K562 (cell line): ENCODE measurements around the gene NAA40. TPM values are rescaled to one million over a fixed set of nuclear protein-coding genes. Genes with fewer than 3 reads are reported as not detected.

Experiments
- ATAC-seq: fragments of 200-7000 bp; cut with Tn5 transposase; 3 replicates; pipeline ENCODE4 v1.9.1; 2020; ENCODE audit warnings: moderate library complexity
- BruUV-seq: library from RNA; stranded (reverse); fragments of 400-500 nt; replicated peaks from 2 replicates; lab custom pipeline; 2021; lab: Mats Ljungman, UMichigan
- CTCF ChIA-PET: fragments of 300-600 bp; formaldehyde crosslinking; extraction: SDS; loops from one replicate; lab custom pipeline; 2021; ENCODE audit warnings: low intra/inter-chr PET ratio; lab: Yijun Ruan, JAX
- POLR2A ChIA-PET: fragments of 300-600, 350-650 bp; sonication (Branson Sonifier 250); formaldehyde crosslinking; extraction: SDS; loops from one replicate; lab custom pipeline; 2021; ENCODE audit warnings: antibody characterized with exemption, inconsistent platforms; lab: Yijun Ruan, JAX
- DNase-seq, 4 experiments: peaks; one replicate each; pipeline versions ENCODE4 v3.0.0 to v3.0.0-alpha.2; 2011 to 2018; ENCODE audit warnings: low spot score in 3 of 4, mixed read lengths in 3 of 4; ENCODE audit errors: extremely low read depth in 1 of 4
- FAIRE-seq: peaks from 2 replicates; lab custom pipeline; 2011; peaks lifted over from hg19 to GRCh38; lab: Jason Lieb, UNC
- H2AFZ ChIP-seq: 2 replicates; pipeline ENCODE4 v1.6.0; 2011; ENCODE audit warnings: low read depth, low read length, control low read depth, inconsistent platforms
- H3K27ac ChIP-seq: fragments of 200-600 bp; 3 replicates; pipeline ENCODE4 v1.8.0; 2011; ENCODE audit warnings: low read depth, mild to moderate bottlenecking, control low read depth, inconsistent platforms, low read length, moderate library complexity, mixed read lengths; ENCODE audit errors: extremely low read depth
- H3K27me3 ChIP-seq, 2 experiments: fragments of 300-600 bp in 1 of 2; 2 replicates in 1 of 2; 3 replicates in 1 of 2; pipeline versions ENCODE4 v1.6.0 to v1.8.0; 2011; ENCODE audit warnings: inconsistent platforms in 2 of 2, low read length in 2 of 2, mild to moderate bottlenecking in 1 of 2, mixed read lengths in 1 of 2, moderate library complexity in 1 of 2; ENCODE audit not compliant: control insufficient read depth in 2 of 2, insufficient read depth in 2 of 2
- H3K36me3 ChIP-seq: fragments of 300-600 bp; 3 replicates; pipeline ENCODE4 v1.8.0; 2011; ENCODE audit warnings: mild to moderate bottlenecking, low read length, inconsistent platforms; ENCODE audit not compliant: control insufficient read depth, insufficient read depth
- H3K4me1 ChIP-seq, 2 experiments: fragments of 200-600 bp in 1 of 2; replicated peaks in 1 of 2; 2 replicates in 1 of 2; 3 replicates in 1 of 2; pipeline versions ENCODE4 v1.5.1 to v1.8.0; 2011; ENCODE audit warnings: inconsistent platforms in 2 of 2, low read length in 2 of 2, mild to moderate bottlenecking in 1 of 2, mixed read lengths in 1 of 2, moderate library complexity in 1 of 2; ENCODE audit not compliant: control insufficient read depth in 2 of 2, insufficient read depth in 2 of 2
- H3K4me2 ChIP-seq: 2 replicates; pipeline ENCODE4 v1.6.1; 2011; ENCODE audit warnings: low read length, control low read depth, inconsistent platforms, mixed read lengths; ENCODE audit not compliant: insufficient read depth
- H3K4me3 ChIP-seq: fragments of 200-600 bp; sonication (generic), shearing (Covaris generic); 2 replicates; pipeline ENCODE4 v1.5.1; 2016; ENCODE audit warnings: control low read depth, inconsistent platforms
- H3K79me2 ChIP-seq: fragments of 200-600 bp; 3 replicates; pipeline ENCODE4 v1.8.0; 2011; ENCODE audit warnings: low read length, inconsistent platforms; ENCODE audit not compliant: control insufficient read depth, insufficient read depth
- H3K9ac ChIP-seq, 2 experiments: 2 replicates each; pipeline versions ENCODE4 v1.6.0 to v1.6.1; 2011; ENCODE audit warnings: low read depth in 2 of 2, low read length in 2 of 2, control low read depth in 1 of 2, inconsistent platforms in 1 of 2, mild to moderate bottlenecking in 1 of 2, mixed read lengths in 1 of 2; ENCODE audit not compliant: insufficient read depth in 1 of 2
- H3K9me1 ChIP-seq: one replicate; pipeline ENCODE4 v1.6.0; 2011; ENCODE audit warnings: inconsistent platforms, mild to moderate bottlenecking, low read length, moderate library complexity; ENCODE audit not compliant: control insufficient read depth, insufficient read depth
- H3K9me3 ChIP-seq: replicated peaks from 2 replicates; pipeline ENCODE4 v1.5.1; 2011; ENCODE audit warnings: low read depth, low read length, inconsistent platforms; ENCODE audit not compliant: control insufficient read depth, insufficient read depth
- H4K20me1 ChIP-seq: replicated peaks from 2 replicates; pipeline ENCODE4 v1.6.1; 2011; ENCODE audit warnings: low read length, inconsistent platforms, mixed read lengths; ENCODE audit not compliant: control insufficient read depth, insufficient read depth
- ATF7 ChIP-seq: fragments of 450-650 bp; IDR thresholded peaks from 2 replicates; pipeline ENCODE4 v1.7.1; 2014; ENCODE audit warnings: mild to moderate bottlenecking, moderate library complexity
- DIDO1 ChIP-seq: fragments of 450-650 bp; IDR thresholded peaks from 2 replicates; pipeline ENCODE4 v1.6.1; 2016; ENCODE audit warnings: low read depth, missing biosample characterization, missing genetic modification characterization
- E2F1 ChIP-seq: sonication (generic); formaldehyde crosslinking; IDR thresholded peaks from 2 replicates; pipeline ENCODE4 v1.8.1; 2023; ENCODE audit warnings: mild to moderate bottlenecking, missing genetic modification reagents, moderate library complexity
- EHMT2 ChIP-seq: fragments of 450-650 bp; IDR thresholded peaks from 2 replicates; pipeline ENCODE4 v1.6.1; 2018; ENCODE audit warnings: antibody characterized with exemption
- FOXJ2 ChIP-seq: fragments of 200-800 bp; sonication (Bioruptor generic); IDR thresholded peaks from 2 replicates; pipeline ENCODE4 v1.6.1; 2016; ENCODE audit warnings: missing genetic modification characterization, missing compliant biosample characterization
- HOMEZ ChIP-seq: fragments of 250-450 bp; sonication (Bioruptor Pico); IDR thresholded peaks from 2 replicates; pipeline ENCODE4 v1.4.0; 2020; ENCODE audit warnings: mild to moderate bottlenecking, moderate library complexity
- KLF10 ChIP-seq: fragments of 250-450 bp; sonication (Bioruptor Pico); IDR thresholded peaks from 2 replicates; pipeline ENCODE4 v1.6.1; 2021; ENCODE audit warnings: matching md5 sums
- MAFF ChIP-seq: IDR thresholded peaks from 2 replicates; pipeline ENCODE4 v1.6.1; 2012; ENCODE audit warnings: low read length, improper control_type of control experiment
- MLLT1 ChIP-seq, 2 experiments: fragments of 450-650 bp; IDR thresholded peaks; 2 replicates each; pipeline ENCODE4 v1.6.1; 2016
- NFE2 ChIP-seq: IDR thresholded peaks from 2 replicates; pipeline ENCODE4 v1.6.1; 2014; ENCODE audit warnings: antibody characterized with exemption, low read depth
- NR1H2 ChIP-seq: sonication (generic); formaldehyde crosslinking; IDR thresholded peaks from 2 replicates; pipeline ENCODE4 v1.4.0; 2020; ENCODE audit warnings: mild to moderate bottlenecking, missing genetic modification reagents
- SAP30 ChIP-seq: fragments of 200-600 bp; sonication (generic); IDR thresholded peaks from 2 replicates; pipeline ENCODE4 v1.6.1; 2012; ENCODE audit warnings: borderline replicate concordance, low read depth, mild to moderate bottlenecking, moderate library complexity, low read length, control low read depth, inconsistent platforms; ENCODE audit not compliant: insufficient read depth, poor library complexity, severe bottlenecking
- ZBTB2 ChIP-seq: fragments of 450-650 bp; IDR thresholded peaks from 2 replicates; pipeline ENCODE4 v1.6.1; 2016; ENCODE audit warnings: antibody characterized with exemption
- ZNF224 ChIP-seq: sonication (generic); formaldehyde crosslinking; IDR thresholded peaks from 2 replicates; pipeline ENCODE4 v1.8.0; 2022; ENCODE audit warnings: mild to moderate bottlenecking, missing genetic modification reagents
- ZNF436 ChIP-seq: fragments of 250-450, 450-650 bp; sonication (Bioruptor Pico); formaldehyde crosslinking; IDR thresholded peaks from 2 replicates; pipeline ENCODE4 v1.7.0; 2020; ENCODE audit warnings: mild to moderate bottlenecking
- WGBS: fragments of 100-300 bp; shearing (Covaris generic); methylation state at CpG from one replicate; pipeline ENCODE4 v1.1.6; 2016; ENCODE audit warnings: low coverage, mixed read lengths; ENCODE audit not compliant: insufficient coverage; ENCODE audit errors: missing lambda C conversion rate; 5-methylcytosine and 5-hydroxymethylcytosine counted together
- in situ Hi-C: fragments of 300-500 bp; cut with MboI; formaldehyde crosslinking; loops from 4 replicates; pipeline ENCODE4 v1.15.0; 2018; ENCODE audit warnings: inconsistent platforms, mixed read lengths
- intact Hi-C: fragments of 100-400 bp; cut with micrococcal nuclease; formaldehyde crosslinking; loops from 2 replicates; pipeline ENCODE4 v1.14.2; 2022
- polyA plus RNA-seq, 8 experiments: library from polyadenylated mRNA; depleted of rRNA in 4 of 8; stranded (reverse) in 5 of 8; unstranded in 3 of 8; fragments of >200 nt; fragmentation: Nextera tagmentation in 2 of 8; fragmentation: Illumina TruSeq in 1 of 8; extraction: Ambion mirVana in 2 of 8; extraction: Trizol in 1 of 8; gene quantifications; 2 replicates each; pipeline versions ENCODE4 v1.2.1 to v1.2.3, GENCODE V29; 2011 to 2014; ENCODE audit warnings: inconsistent platforms in 1 of 8, missing spikeins in 1 of 8
- total RNA-seq, 7 experiments: library from RNA; depleted of rRNA in 6 of 7; stranded (reverse); fragments of >200 nt in 6 of 7; fragmentation: Illumina TruSeq in 2 of 7; extraction: Trizol in 2 of 7; gene quantifications; 2 replicates each; pipeline versions ENCODE4 v1.2.1 to v1.2.3, GENCODE V29; 2011 to 2021; ENCODE audit warnings: low replicate concordance in 1 of 7

The NAA40 gene
- total and polyA plus RNA-seq, 9 of the 15 experiments (the other 6 are each of a cell fraction or from before 2014, with no cell fraction given): 6.2 to 39.0 (median 23.1) TPM

- BruUV-seq: no TSS peak
- no peak overlapping the region for H3K4me2 ChIP-seq
- peaks cover 4% of the 10 kb centered on the region for H3K9me1 ChIP-seq
- no peak overlapping the region for H3K27ac ChIP-seq
- H3K27me3 ChIP-seq: no peaks in the 10 kb centered on the region
- ATAC-seq: no peak
- FAIRE-seq: no peak
- WGBS: 84% methylated on average over 3 of the region's 3 CpGs
- DNase-seq: peak in 1 of 4 experiments; percentile 6
- H3K4me3 ChIP-seq: no peak overlapping the region
- H3K9ac ChIP-seq: peak overlapping the region in 1 of 2 experiments; percentile 39; a peak in 2 of 4 replicates
- H4K20me1 ChIP-seq: peaks cover 15% of the 10 kb centered on the region; the same call in 1 of the 2 replicates
- H3K36me3 ChIP-seq: peaks cover 60% of the 10 kb centered on the region
- in situ Hi-C loops (loop anchor here (10.0 kb wide), 1 partner anchor 108 kb away; the partner anchor contains the start of gene MARK2), intact Hi-C loops (no loop called here)
- no peaks in the 10 kb centered on the region for H3K9me3 ChIP-seq
- TF ChIP-seq ATF7 (no peak), E2F1 (no peak), ZNF224 (CRISPR knock-in tag) (no peak), NR1H2 (CRISPR knock-in tag) (no peak), ZNF436 (no peak), ZBTB2 (no peak), DIDO1 (tag) (no peak), EHMT2 (no peak), KLF10 (CRISPR knock-in tag) (no peak), HOMEZ (no peak), MAFF (no peak), FOXJ2 (tag) (no peak), MLLT1 (IDR thresholded peaks at IDR 0.05) (no peak), NFE2 (no peak), SAP30 (no peak)
- H3K4me1 ChIP-seq: peaks cover 51 to 57% of the 10 kb centered on the region in 2 experiments
- peaks cover 67% of the 10 kb centered on the region for H3K79me2 ChIP-seq
- CTCF ChIA-PET: no interaction called here
- no peak overlapping the region for H2AFZ ChIP-seq
- POLR2A ChIA-PET: interaction anchor here (0.5 to 1.7 kb wide), 4 partner anchors 12 to 1555 kb away, joined by 3 to 6 read pairs (median 3); partner anchors contain the start of gene COX8A
Observed at GRCh38 chr11:63942803-63943202, 4.0 kb downstream of the NAA40 start.
